Endometrium (tissue), 2 donors: Measurements from ENCODE around the gene GNAS-AS1.

ENCODE experiments used
- FAIRE-seq: peaks from 2 replicates; lab custom pipeline; 2012; peaks lifted over from hg19 to GRCh38; lab: Jason Lieb, UNC
- donor health status: control.
- donor health status: control.

GNAS-AS1 gene

GRCh38 chr20:58778760-58779159, 71.9 kb downstream of the GNAS-AS1 start:
- FAIRE-seq = no peak

GRCh38 chr20:58777657-58778056, 73.0 kb downstream of the GNAS-AS1 start:
- FAIRE-seq = no peak

- FAIRE-seq = no peak
These were observed 74.6 kb downstream of the GNAS-AS1 start for GRCh38 chr20:58776109-58776508.

GRCh38 chr20:58775371-58775770, 75.3 kb downstream of the GNAS-AS1 start:
- no peak for FAIRE-seq

GRCh38 chr20:58774667-58775263, 75.9 kb downstream of the GNAS-AS1 start:
- FAIRE-seq = no peak

- FAIRE-seq = no peak
These were observed 76.5 kb downstream of the GNAS-AS1 start for GRCh38 chr20:58774214-58774613.

GRCh38 chr20:58772786-58773185, 77.9 kb downstream of the GNAS-AS1 start:
- no peak for FAIRE-seq
